GM12865 (cell line): Measurements from ENCODE around the gene SERPINB12.

Experiments used
- DNase-seq: peaks from one replicate; pipeline ENCODE4 v3.0.0; 2010; ENCODE audit warnings: low read depth
- H3K4me3 ChIP-seq: 2 replicates; pipeline ENCODE4 v1.5.1; 2011; ENCODE audit warnings: mild to moderate bottlenecking, low read depth, low read length, control low read depth
- TF ChIP-seq, protein P1 (sequence below): IDR thresholded peaks from 2 replicates; pipeline ENCODE4 v1.5.1; 2011; ENCODE audit warnings: low read length, control low read depth, low read depth, inconsistent platforms; ENCODE audit not compliant: insufficient read depth; ENCODE audit errors: missing control alignments

Gene SERPINB12

DNA sequence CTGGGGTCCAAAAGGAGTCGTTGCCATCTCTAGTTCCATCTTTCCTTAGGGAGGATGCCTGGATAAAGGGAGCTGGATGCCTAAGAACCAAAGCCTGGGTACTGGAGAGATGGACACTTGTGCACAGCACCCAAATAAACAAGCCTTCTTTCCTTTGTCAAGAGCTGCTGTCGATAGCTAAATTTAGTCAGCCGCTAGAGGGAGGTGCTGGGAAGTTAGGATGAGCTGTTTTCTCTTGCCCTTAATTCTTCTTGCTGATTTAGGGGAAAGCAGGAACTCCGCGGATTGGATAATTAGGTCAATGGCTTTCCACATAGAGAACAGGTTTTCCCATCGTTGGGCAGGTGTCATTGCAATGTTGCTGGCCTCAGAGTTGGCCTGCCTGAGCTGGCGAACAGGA lies 30.9 kb upstream of the SERPINB12 start:
- peak; percentile 22 for DNase-seq
- TF ChIP-seq, protein P1, sequence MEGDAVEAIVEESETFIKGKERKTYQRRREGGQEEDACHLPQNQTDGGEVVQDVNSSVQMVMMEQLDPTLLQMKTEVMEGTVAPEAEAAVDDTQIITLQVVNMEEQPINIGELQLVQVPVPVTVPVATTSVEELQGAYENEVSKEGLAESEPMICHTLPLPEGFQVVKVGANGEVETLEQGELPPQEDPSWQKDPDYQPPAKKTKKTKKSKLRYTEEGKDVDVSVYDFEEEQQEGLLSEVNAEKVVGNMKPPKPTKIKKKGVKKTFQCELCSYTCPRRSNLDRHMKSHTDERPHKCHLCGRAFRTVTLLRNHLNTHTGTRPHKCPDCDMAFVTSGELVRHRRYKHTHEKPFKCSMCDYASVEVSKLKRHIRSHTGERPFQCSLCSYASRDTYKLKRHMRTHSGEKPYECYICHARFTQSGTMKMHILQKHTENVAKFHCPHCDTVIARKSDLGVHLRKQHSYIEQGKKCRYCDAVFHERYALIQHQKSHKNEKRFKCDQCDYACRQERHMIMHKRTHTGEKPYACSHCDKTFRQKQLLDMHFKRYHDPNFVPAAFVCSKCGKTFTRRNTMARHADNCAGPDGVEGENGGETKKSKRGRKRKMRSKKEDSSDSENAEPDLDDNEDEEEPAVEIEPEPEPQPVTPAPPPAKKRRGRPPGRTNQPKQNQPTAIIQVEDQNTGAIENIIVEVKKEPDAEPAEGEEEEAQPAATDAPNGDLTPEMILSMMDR: peak; percentile 46
- H3K4me3 ChIP-seq: no peak overlapping the region

GRCh38 chr18:63514326-63514725 lies 27.8 kb upstream of the SERPINB12 start:
- TF ChIP-seq, protein P1: no peak
- no peak for DNase-seq
- H3K4me3 ChIP-seq: no peak overlapping the region

GRCh38 chr18:63514888-63515678 lies 27.1 kb upstream of the SERPINB12 start:
- DNase-seq: no peak
- TF ChIP-seq, protein P1: peak; percentile 5
- H3K4me3 ChIP-seq: no peak overlapping the region

DNA sequence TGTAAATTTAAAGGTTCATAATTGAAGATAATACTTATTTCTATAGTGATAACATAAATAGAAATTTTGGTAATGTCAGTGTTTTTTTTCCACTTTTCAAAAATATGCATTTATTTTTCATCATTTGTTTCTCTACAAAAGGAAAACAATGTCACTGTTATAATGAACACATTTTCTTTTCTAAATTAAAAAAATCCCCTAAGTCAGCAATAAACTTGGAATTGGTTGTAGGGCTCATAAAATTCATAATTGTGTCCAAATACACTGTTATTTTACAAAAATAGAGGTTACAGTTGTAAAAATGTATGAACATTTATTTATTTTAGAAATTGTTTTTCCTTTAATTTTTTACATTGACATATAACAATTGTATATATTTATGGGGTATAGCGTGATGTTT lies 26.4 kb upstream of the SERPINB12 start:
- TF ChIP-seq, protein P1: no peak
- no peak for DNase-seq
- H3K4me3 ChIP-seq: no peak overlapping the region

GRCh38 chr18:63518178-63519012 lies 23.8 kb upstream of the SERPINB12 start:
- TF ChIP-seq, protein P1: peak; percentile 63
- peak; percentile 82 for DNase-seq
- no peak overlapping the region for H3K4me3 ChIP-seq

GRCh38 chr18:63520053-63520685 lies 22.0 kb upstream of the SERPINB12 start:
- no peak overlapping the region for H3K4me3 ChIP-seq
- DNase-seq: no peak
- TF ChIP-seq, protein P1: no peak
